Thyroid gland (tissue), 4 donors: ENCODE data around the gene MGMT. TPM values are rescaled to one million over a fixed set of nuclear protein-coding genes. Genes with fewer than 3 reads are reported as not detected.

Source experiments
- DNase-seq, 2 donors: peaks; one replicate each; pipeline ENCODE4 v3.0.0-alpha.2; 2019
- H3K27ac ChIP-seq, 3 donors: fragments of 200-600 bp; sonication (generic); 1 replicate in 2 of 3; 2 replicates in 1 of 3; pipeline ENCODE4 v1.5.1; 2016 to 2019; ENCODE audit warnings: mild to moderate bottlenecking in 1 of 3, moderate library complexity in 1 of 3
- H3K27me3 ChIP-seq: fragments of 200-600 bp; sonication (generic); one replicate; pipeline ENCODE4 v1.5.1; 2019
- H3K36me3 ChIP-seq, 2 donors: fragments of 200-600 bp; sonication (generic); one replicate each; pipeline ENCODE4 v1.5.1; 2016 to 2019
- H3K4me1 ChIP-seq, 2 donors: fragments of 200-600 bp; sonication (generic); one replicate each; pipeline ENCODE4 v1.5.1; 2017 to 2019
- H3K4me3 ChIP-seq, 3 donors: fragments of 200-600 bp; sonication (generic); replicated peaks in 1 of 3; 1 replicate in 2 of 3; 2 replicates in 1 of 3; pipeline ENCODE4 v1.5.1; 2016; ENCODE audit warnings: mild to moderate bottlenecking in 1 of 3
- H3K9me3 ChIP-seq: fragments of 200-600 bp; sonication (generic); one replicate; pipeline ENCODE4 v1.5.1; 2017
- POLR2A ChIP-seq, 2 donors: fragments of 450-650 bp; IDR thresholded peaks; one replicate each; pipeline ENCODE4 v1.6.1; 2017; ENCODE audit warnings: antibody characterized with exemption in 2 of 2, mild to moderate bottlenecking in 2 of 2, moderate library complexity in 1 of 2
- WGBS, 2 donors: methylation state at CpG; one replicate each; pipeline ENCODE4 v1.1.5; 2017; 5-methylcytosine and 5-hydroxymethylcytosine counted together
- intact Hi-C: fragments of 100-400 bp; cut with DNase I; formaldehyde crosslinking; loops from one replicate; pipeline ENCODE4 v1.15.1; 2023
- total RNA-seq, 4 donors: library from RNA; depleted of rRNA; stranded (reverse); fragments of >200 nt; gene quantifications; one replicate each; pipeline ENCODE4 v1.2.3, GENCODE V29; 2016
- TF ChIP-seq, protein P1 (sequence below), 6 experiments: fragments of 200-600 bp in 3 of 6; fragments of 450-650 bp in 3 of 6; sonication (generic) in 3 of 6; IDR thresholded peaks; one replicate each; pipeline ENCODE4 v1.5.1; 2016 to 2019; ENCODE audit warnings: antibody characterized with exemption in 6 of 6, mild to moderate bottlenecking in 2 of 6, inconsistent platforms in 1 of 6, moderate library complexity in 1 of 6

MGMT gene
- total RNA-seq, 4 donors from 2014 or later: 17.6 to 48.7 (median 30.7) TPM

DNA sequence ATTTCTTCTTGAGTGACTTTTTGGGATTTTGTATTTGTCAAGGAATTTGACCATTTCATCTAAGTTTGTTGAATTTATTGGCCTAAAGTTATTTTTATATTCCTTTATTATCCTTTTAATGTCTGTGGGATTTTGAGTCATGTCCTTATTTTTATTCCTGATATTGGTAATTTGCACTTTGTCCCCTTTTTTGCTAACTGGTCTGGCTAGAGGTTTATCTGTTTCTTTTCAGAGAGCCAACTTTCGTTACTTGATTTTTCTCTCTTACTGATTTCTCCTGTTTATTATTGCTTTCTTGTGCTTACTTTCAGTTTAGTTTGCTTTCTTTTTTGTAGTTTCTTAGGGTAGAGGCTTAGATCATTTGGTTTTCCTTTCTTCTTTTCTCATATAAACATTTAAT, 14.6 kb downstream of the MGMT start:
- 92% methylated on average over 1 of the region's 1 CpG for WGBS, 2 donors
- Histone ChIP-seq H3K9me3 (peaks cover 5% of the 10 kb centered on the region), H3K27me3 (no peaks in the 10 kb centered on the region), H3K36me3 (no peaks in the 10 kb centered on the region), H3K4me1 (peaks cover 0 to 3% of the 10 kb centered on the region in 2 donors), H3K4me3 (no peak overlapping the region), H3K27ac (no peak overlapping the region)
- intact Hi-C loops: no loop called here
- DNase-seq: no peak
- TF ChIP-seq, protein P1, sequence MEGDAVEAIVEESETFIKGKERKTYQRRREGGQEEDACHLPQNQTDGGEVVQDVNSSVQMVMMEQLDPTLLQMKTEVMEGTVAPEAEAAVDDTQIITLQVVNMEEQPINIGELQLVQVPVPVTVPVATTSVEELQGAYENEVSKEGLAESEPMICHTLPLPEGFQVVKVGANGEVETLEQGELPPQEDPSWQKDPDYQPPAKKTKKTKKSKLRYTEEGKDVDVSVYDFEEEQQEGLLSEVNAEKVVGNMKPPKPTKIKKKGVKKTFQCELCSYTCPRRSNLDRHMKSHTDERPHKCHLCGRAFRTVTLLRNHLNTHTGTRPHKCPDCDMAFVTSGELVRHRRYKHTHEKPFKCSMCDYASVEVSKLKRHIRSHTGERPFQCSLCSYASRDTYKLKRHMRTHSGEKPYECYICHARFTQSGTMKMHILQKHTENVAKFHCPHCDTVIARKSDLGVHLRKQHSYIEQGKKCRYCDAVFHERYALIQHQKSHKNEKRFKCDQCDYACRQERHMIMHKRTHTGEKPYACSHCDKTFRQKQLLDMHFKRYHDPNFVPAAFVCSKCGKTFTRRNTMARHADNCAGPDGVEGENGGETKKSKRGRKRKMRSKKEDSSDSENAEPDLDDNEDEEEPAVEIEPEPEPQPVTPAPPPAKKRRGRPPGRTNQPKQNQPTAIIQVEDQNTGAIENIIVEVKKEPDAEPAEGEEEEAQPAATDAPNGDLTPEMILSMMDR (IDR thresholded peaks at IDR 0.05): no peak
- TF ChIP-seq POLR2A (IDR thresholded peaks at IDR 0.05): no peak

DNA sequence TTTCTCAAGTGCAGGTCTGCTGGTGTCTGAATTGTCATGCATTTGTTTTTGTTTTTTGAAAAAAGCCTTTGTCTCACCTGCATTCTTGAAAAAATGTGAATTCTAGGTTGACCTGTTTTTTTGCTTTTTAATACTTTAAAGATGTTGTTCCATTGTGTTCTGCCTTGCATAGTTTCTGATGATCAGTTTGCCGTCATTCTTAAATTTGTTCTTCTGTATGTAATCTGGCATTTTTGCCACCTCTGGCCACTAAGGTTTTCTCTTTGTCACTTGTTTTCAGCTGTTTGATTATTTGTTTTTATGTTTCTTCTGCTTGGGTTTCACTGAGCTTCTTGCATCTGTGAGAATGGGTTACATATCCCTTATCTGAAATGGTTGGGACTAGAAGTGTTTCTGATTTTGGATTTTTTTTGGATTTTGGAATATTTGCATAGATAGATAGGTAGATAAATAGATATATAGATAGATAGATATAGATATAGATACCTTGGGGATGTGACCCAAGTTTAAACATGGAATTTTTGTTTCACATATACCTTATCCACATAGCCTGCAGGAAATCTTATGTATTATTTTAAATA, 16.5 kb downstream of the MGMT start:
- no peak for DNase-seq
- intact Hi-C loops: no loop called here
- Histone ChIP-seq H3K9me3 (peaks cover 5% of the 10 kb centered on the region), H3K36me3 (no peaks in the 10 kb centered on the region), H3K4me1 (peaks cover 0 to 3% of the 10 kb centered on the region in 2 donors), H3K27ac (no peak overlapping the region), H3K27me3 (no peaks in the 10 kb centered on the region), H3K4me3 (no peak overlapping the region)
- 100% methylated on average over 1 of the region's 1 CpG for WGBS, 2 donors
- TF ChIP-seq POLR2A (IDR thresholded peaks at IDR 0.05): no peak

DNA sequence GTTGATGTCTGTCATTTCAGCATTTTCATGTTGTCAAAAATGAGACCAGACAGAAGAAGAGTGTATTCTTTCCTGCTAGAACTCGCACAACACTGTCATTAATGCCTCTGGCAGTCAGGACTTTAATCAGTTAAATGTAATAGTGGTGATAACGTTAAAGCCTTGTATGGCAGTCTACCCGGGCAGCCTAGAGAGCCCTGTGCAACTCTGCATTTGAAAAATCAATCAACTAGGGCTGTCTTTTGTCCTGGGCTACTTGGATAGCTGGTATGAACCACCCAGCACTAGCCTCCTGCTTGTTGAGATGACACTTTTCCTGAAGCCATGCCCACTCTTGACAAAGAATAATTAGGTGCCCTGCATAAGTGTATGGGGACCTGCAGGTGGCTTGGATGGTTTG, 19.8 kb downstream of the MGMT start:
- Histone ChIP-seq H3K9me3 (peaks cover 5% of the 10 kb centered on the region), H3K36me3 (no peaks in the 10 kb centered on the region), H3K27me3 (no peaks in the 10 kb centered on the region), H3K4me3 (no peak overlapping the region), H3K27ac (no peak overlapping the region), H3K4me1 (peaks cover 0 to 3% of the 10 kb centered on the region in 2 donors)
- WGBS, 2 donors: 50 to 56% methylated on average over 3 of the region's 3 CpGs
- intact Hi-C loops: no loop called here
- DNase-seq: no peak
- TF ChIP-seq, protein P1 (IDR thresholded peaks at IDR 0.05): no peak
- no peak for TF ChIP-seq POLR2A (IDR thresholded peaks at IDR 0.05)

DNA sequence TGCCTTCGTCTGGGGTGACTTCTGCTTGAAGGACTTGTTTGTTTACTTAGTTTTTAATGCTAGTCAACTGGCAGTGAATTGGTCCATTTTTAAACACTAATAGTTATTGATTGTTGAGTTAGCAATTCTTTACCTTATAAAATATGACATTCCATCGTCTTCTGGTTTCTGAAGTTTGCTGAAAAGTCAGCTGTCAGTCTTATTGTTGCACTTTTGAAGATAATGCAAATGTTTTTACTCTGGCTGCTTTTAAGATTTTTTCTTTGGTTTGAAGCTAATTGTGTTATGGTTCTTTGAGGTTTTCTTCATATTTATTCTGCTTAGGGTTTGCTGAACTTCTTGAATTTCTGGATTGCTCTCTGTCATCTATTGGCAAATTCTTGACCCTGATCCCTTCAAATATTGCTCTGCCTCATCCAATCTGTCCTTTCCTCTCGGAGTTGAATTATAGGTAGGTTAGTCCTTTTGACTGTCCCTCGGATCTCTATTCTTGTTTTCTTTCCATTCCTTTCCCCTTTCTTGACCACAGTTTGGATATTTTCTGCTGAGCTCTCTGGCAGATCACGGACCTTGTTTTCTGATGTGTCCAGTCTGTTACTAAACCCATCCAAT, 24.2 kb downstream of the MGMT start:
- no peaks in the 10 kb centered on the region for H3K36me3 ChIP-seq
- DNase-seq: no peak
- no peaks in the 10 kb centered on the region for H3K27me3 ChIP-seq
- TF ChIP-seq, protein P1 (IDR thresholded peaks at IDR 0.05): no peak
- WGBS, 2 donors: 95% methylated on average over 5 of the region's 5 CpGs
- no peak overlapping the region for H3K27ac ChIP-seq
- no peak overlapping the region for H3K4me3 ChIP-seq
- no peaks in the 10 kb centered on the region for H3K4me1 ChIP-seq
- intact Hi-C loops: no loop called here
- H3K9me3 ChIP-seq: no peaks in the 10 kb centered on the region

DNA sequence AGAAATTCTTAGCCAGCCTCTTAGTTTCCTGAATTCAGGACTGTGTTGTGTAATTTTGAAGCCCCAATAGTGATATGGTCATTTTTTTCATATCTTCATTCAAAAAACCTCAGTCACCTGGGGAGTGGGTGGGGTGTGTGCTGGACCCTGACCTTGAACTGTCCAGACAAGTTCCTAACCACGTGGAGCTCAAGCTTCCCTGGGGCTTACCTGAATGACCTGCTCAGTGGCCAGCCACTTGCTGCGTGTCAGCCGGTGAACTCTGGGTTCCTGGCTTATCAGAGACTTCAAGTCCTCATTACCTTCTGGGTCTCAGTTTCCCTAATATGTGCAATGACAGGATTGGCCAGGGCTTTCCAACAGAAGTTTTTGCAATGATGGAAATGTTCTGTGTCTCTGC, 27.1 kb downstream of the MGMT start:
- Histone ChIP-seq H3K9me3 (no peaks in the 10 kb centered on the region), H3K4me1 (no peaks in the 10 kb centered on the region), H3K4me3 (no peak overlapping the region), H3K36me3 (no peaks in the 10 kb centered on the region), H3K27me3 (no peaks in the 10 kb centered on the region), H3K27ac (no peak overlapping the region)
- WGBS, 2 donors: 83 to 92% methylated on average over 3 of the region's 3 CpGs
- no peak for DNase-seq
- TF ChIP-seq, protein P1 (IDR thresholded peaks at IDR 0.05): no peak
- no peak for TF ChIP-seq POLR2A (IDR thresholded peaks at IDR 0.05)
- intact Hi-C loops: no loop called here
